ENCODE results near the gene CHST9. TPM values are rescaled to one million over a fixed set of nuclear protein-coding genes. Genes with fewer than 3 reads are reported as not detected.

The CHST9 gene
- total and polyA plus RNA-seq, 9 of the 15 experiments (the other 6 are each of a cell fraction or from before 2014, with no cell fraction given), result not detected

GRCh38 chr18:27064673-27065072 is 120.4 kb downstream of the CHST9 start:
- no peak for DNase-seq (ENCODE audit: extremely low read depth in 1 of 4, low spot score in 3 of 4)
- no peak for ATAC-seq
- no peak overlapping the region for H3K27ac ChIP-seq (ENCODE audit: extremely low read depth, low read depth, low read length)
- FAIRE-seq, result no peak
- no TSS peak for BruUV-seq (replicated peaks)
- H3K36me3 ChIP-seq (ENCODE audit: control insufficient read depth, insufficient read depth, low read length), result no peaks in the 10 kb centered on the region
- H3K4me2 ChIP-seq (ENCODE audit: insufficient read depth, low read length), result no peak overlapping the region
- H3K9ac ChIP-seq (ENCODE audit: insufficient read depth in 1 of 2, low read depth in 2 of 2, low read length in 2 of 2), result no peak overlapping the region
- no peak for TF ChIP-seq HNRNPH1 (optimal IDR thresholded peaks at IDR 0.05; ENCODE audit: low read depth, low read length)
- no peak for TF ChIP-seq CLOCK (CRISPR knock-in tag; IDR thresholded peaks at IDR 0.05; ENCODE audit: borderline replicate concordance)
- no peak for TF ChIP-seq ZNF134 (CRISPR knock-in tag; conservative IDR thresholded peaks at IDR 0.05)
- no peak for TF ChIP-seq TAF1 (IDR thresholded peaks at IDR 0.05; ENCODE audit: control insufficient read depth, extremely low read depth, insufficient read depth, low read length, severe bottlenecking)
- no peak for TF ChIP-seq TGIF2 (CRISPR knock-in tag; IDR thresholded peaks at IDR 0.05)
- H3K4me3 ChIP-seq, result no peak overlapping the region
- H3K9me3 ChIP-seq (replicated peaks; ENCODE audit: control insufficient read depth, insufficient read depth, low read depth, low read length), result no peaks in the 10 kb centered on the region
- intact Hi-C loops (cut with micrococcal nuclease) (no loop called here), in situ Hi-C loops (cut with MboI) (no loop called here)
- no peaks in the 10 kb centered on the region for H3K4me1 ChIP-seq (replicated peaks in 1 of 2; ENCODE audit: control insufficient read depth in 2 of 2, insufficient read depth in 2 of 2, low read length in 2 of 2)
- WGBS (ENCODE audit: insufficient coverage, low coverage, missing lambda C conversion rate), result 0% methylated on average over 3 of the region's 3 CpGs
- H3K9me1 ChIP-seq (ENCODE audit: control insufficient read depth, insufficient read depth, low read length), result no peaks in the 10 kb centered on the region
- H3K27me3 ChIP-seq (ENCODE audit: control insufficient read depth in 2 of 2, insufficient read depth in 2 of 2, low read length in 2 of 2), result no peaks in the 10 kb centered on the region
- ChIA-PET CTCF (ENCODE audit: low intra/inter-chr PET ratio) (no interaction called here), POLR2A (no interaction called here)
- no peak overlapping the region for H2AFZ ChIP-seq (ENCODE audit: low read depth, low read length)
- H4K20me1 ChIP-seq (replicated peaks; ENCODE audit: control insufficient read depth, insufficient read depth, low read length), result no peaks in the 10 kb centered on the region
- no peaks in the 10 kb centered on the region for H3K79me2 ChIP-seq (ENCODE audit: control insufficient read depth, insufficient read depth, low read length)
